Urinary bladder (tissue), 4 donors: ENCODE data around the gene FAM180A. TPM values are rescaled to one million over a fixed set of nuclear protein-coding genes. Genes with fewer than 3 reads are reported as not detected.

Experiments used
- DNase-seq: peaks from one replicate; pipeline ENCODE4 v3.0.0-alpha.2; 2015; ENCODE audit errors: extremely low spot score
- H3K27ac ChIP-seq: one replicate; pipeline ENCODE4 v1.5.1; 2013; ENCODE audit warnings: low read depth, mild to moderate bottlenecking, moderate library complexity
- H3K36me3 ChIP-seq: one replicate; pipeline ENCODE4 v1.6.1; 2013; ENCODE audit warnings: mild to moderate bottlenecking, moderate library complexity; ENCODE audit not compliant: insufficient read depth
- H3K4me1 ChIP-seq: one replicate; pipeline ENCODE4 v1.6.1; 2013; ENCODE audit warnings: mild to moderate bottlenecking, moderate library complexity; ENCODE audit not compliant: insufficient read depth
- H3K4me3 ChIP-seq: one replicate; pipeline ENCODE4 v1.5.1; 2013; ENCODE audit warnings: low read depth, low read length
- WGBS: extraction: QIAGEN DNeasy Blood & Tissue Kit; methylation state at CpG from one replicate; pipeline ENCODE4 v1.1.7; 2013; 5-methylcytosine and 5-hydroxymethylcytosine counted together
- polyA plus RNA-seq: library from polyadenylated mRNA; stranded (reverse); fragments of 200-250 nt; gene quantifications from one replicate; pipeline ENCODE4 v1.2.3, GENCODE V29; 2013
- total RNA-seq: library from RNA; depleted of rRNA; stranded (reverse); fragments of >200 nt; gene quantifications from one replicate; pipeline ENCODE4 v1.2.3, GENCODE V29; 2014
- donor health status: healthy with polysubstance abuse.
- donor health status: healthy.

Gene FAM180A
- total RNA-seq (0.63 TPM), polyA plus RNA-seq (2.9 TPM)

DNA sequence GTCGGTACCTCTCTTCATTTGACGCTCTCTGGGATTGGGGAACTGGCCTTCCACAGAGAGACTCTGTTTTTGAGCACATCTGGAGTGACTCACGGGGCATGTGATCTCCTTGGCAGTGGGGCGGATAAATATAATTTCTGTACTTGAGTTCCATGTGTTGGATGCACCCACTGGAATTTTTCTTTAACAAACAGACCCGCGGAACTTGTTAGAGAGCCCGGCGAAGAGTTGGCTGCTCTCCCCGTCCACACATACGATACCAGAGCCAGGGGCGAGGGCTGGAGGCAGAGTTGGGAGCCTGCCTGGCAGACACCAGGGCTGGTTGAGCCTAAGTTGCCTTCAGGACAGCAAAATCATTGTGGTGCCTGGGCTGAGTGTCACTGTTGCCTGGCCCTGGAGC lies at the start of gene FAM180A:
FAM180A (minus strand) TSS at position 44 of the 400 bp plus-strand sequence. CDS start 233 bp downstream, outside the sequence.
- Histone ChIP-seq H3K36me3 (no peaks in the 10 kb centered on the region), H3K4me3 (no peak within 1 kb of the TSS), H3K4me1 (no peaks in the 10 kb centered on the region), H3K27ac (no peak within 1 kb of the TSS)
- DNase-seq: no peak
- WGBS: 33% methylated on average over 11 of the region's 11 CpGs

DNA sequence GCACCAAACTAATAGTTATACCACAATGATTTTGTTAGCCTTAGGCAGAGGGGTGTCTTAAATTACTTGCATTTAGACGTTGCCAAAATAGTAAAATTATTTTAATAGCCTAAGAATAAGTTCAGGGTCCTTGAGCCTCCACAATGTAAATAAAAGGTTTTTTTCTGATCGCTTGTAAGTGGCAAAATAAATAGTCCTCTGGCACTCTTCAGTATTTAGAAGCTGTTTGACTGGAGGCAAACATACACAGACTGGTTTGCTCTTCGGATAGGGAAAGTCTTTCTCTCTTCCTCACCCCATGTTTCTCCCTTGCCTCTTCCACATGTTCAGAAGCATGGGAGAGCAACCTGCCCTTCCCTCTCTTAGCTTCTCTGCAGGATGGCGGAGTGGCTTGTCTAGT lies 49.5 kb upstream of the FAM180A start:
- DNase-seq: no peak
- Histone ChIP-seq H3K36me3 (no peaks in the 10 kb centered on the region), H3K4me1 (no peaks in the 10 kb centered on the region), H3K27ac (no peak overlapping the region), H3K4me3 (no peak overlapping the region)
- WGBS: 57% methylated on average over 4 of the region's 4 CpGs

DNA sequence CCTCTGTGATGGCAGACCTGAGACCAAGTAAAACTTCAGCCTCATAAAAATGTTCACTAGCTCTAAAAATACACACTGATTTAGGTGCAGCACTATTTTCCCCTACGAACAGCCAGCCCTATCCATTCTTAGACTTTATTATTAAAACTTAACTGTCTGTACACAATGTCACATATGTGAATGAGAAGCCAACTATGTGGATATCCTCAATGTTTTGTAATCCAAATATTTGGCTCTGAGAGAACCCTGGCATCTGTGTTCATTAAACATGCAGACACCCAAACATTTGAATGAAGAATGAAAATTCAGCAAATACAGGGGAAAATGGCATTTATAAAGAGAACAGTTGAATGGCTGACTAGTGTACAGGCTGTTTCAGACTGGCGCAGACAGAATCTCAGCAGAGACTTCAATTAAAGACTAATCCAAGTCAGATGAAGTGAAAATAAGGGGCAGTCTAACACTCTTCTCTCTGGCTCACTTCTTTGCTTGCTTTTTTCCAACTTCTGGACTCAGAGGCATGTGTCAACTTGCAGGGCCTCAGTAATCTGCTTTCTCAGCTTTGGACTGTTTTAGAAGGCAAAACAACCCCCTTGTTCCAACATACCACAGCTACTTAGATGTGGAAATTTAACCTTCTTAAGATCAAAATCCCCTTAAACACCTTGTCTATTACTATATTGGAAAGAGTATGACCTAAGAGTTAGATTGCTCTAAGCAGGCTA lies 47.4 kb upstream of the FAM180A start:
- WGBS: 48% methylated on average over 2 of the region's 2 CpGs
- Histone ChIP-seq H3K4me3 (no peak overlapping the region), H3K27ac (no peak overlapping the region), H3K36me3 (no peaks in the 10 kb centered on the region), H3K4me1 (no peaks in the 10 kb centered on the region)
- no peak for DNase-seq

DNA sequence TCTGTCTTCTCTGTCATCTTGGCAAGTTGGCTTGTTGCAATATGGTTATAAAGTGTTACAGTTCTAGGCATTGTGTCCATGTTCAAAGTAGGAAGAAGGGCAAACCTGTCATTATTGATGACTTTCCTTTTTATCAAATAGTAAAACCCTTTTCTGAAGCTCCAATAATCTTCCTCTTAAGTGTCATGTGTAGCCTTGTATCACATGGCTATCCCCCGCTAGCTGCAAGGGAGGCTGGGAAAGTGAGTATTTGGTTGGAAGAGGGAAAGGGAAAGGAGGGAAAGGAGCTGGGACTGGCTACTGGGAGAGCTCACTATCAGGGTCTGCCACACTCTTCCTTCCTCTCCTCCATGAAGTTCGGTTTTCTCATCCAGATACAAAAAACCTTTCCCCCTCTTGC lies 45.2 kb upstream of the FAM180A start:
- Histone ChIP-seq H3K4me3 (no peak overlapping the region), H3K36me3 (no peaks in the 10 kb centered on the region), H3K4me1 (no peaks in the 10 kb centered on the region), H3K27ac (no peak overlapping the region)
- 96% methylated on average over 2 of the region's 2 CpGs for WGBS
- no peak for DNase-seq

DNA sequence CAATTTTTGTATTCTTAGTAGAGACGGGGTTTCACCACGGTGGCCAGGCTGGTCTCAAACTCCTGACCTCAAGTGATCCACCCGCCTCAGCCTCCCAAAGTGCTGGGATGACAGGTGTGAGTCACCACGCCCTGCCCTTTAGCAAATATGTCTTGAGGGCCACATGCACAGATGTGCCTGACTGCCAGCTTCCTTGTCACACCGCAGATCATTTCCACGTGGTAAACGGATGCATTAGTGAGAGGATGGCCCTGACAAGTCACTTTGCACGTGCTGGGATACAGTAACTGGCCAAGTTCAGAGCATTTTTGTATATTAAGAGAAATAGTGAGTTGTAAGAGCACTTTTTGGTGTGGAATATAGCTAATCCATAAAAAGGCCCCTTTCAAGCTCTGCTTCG lies 44.3 kb upstream of the FAM180A start:
- WGBS: 92% methylated on average over 9 of the region's 9 CpGs
- H3K4me3 ChIP-seq: no peak overlapping the region

DNA sequence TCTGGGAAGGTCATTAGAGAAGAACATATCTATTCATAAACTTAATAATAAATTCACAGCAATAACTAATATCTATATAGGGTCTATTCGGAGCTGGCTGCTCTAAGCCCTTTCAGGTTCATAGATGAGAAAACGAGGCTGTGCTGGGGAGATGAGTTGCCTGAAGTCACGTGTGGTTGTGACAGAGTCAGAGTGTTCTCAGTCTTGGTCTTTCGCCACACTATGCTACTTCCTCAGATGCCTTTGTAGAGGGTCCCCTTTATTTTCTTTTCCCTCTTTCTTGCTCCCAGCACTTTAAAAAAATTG lies 43.7 kb upstream of the FAM180A start:
- no peaks in the 10 kb centered on the region for H3K36me3 ChIP-seq
- H3K27ac ChIP-seq: no peak overlapping the region
- H3K4me1 ChIP-seq: no peaks in the 10 kb centered on the region
- no peak for DNase-seq
- WGBS: 72% methylated on average over 4 of the region's 4 CpGs
- H3K4me3 ChIP-seq: no peak overlapping the region

More for the DNA sequence above, 44.3 kb upstream of the FAM180A start:
- H3K4me1 ChIP-seq: no peaks in the 10 kb centered on the region
- H3K36me3 ChIP-seq: no peaks in the 10 kb centered on the region
- no peak for DNase-seq
- H3K27ac ChIP-seq: no peak overlapping the region

DNA sequence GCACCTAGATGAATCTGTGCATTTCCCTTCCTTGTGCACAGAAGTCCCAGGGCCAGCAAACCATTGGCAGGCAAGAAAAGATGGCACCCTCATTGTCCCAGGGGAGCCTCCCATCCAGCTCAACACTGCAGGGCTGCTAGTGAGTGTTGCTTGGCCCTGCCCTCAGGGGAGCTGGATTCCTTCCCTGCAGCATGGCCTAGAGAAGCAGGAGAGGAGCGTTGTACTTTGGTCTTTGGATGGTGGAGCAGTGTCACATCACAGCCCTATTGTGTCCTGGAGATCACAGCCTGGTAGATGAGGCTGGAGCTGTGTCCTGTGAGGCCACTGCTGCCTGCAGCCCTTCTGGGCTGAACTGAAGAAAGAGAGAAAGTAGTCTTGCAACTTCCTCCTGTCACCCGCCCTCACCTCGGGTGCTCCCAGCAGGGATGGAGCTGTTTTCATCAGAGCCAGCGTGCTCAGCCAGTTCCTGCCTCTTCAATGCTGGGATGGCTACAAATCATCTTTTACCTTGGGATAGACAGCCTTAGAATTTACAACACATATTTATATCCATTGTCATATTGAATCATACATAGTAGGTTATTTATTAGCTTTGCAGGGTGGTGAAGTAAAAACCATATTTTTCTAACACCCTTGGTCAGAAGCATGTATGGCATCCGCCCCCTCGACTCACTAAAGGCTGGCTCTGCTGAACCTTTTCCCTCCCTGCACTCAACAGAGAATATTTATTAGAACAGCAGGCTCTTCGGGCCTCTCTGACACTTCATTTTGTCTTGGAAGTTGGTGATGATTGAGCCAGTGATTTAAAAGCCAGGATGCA lies 43.1 kb upstream of the FAM180A start:
- Histone ChIP-seq H3K36me3 (no peaks in the 10 kb centered on the region), H3K4me1 (no peaks in the 10 kb centered on the region), H3K4me3 (no peak overlapping the region), H3K27ac (no peak overlapping the region)
- DNase-seq: no peak
- WGBS: 62% methylated on average over 7 of the region's 7 CpGs

DNA sequence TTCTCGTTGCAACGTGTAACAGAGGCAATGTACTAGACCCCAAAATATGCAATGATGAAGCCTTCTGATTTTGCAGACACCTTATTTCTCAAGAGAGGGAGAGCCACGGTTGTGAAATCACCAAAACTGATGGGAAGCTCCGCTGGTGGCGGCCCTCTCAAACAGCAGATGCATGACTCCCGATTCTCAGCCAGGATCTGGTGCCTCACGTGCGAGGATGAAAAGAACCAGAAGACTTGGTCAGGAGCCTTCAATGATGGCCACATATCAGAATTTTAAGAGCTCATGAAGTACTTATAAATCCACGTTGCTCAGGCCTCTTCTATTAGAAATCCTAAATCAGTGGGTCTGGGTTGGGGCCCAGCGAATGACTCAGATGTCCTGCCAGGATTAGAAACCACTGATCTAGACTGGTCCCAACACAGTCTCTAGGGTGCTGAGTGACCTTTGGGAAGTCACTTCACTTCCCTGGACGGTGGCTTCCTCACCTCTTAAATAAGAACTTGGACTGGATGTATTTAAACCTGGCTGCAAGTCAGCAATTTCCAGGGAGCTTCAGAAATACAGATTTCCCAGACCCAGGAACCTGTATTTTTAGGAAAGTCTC lies 41.9 kb upstream of the FAM180A start:
- 92% methylated on average over 11 of the region's 11 CpGs for WGBS
- no peak for DNase-seq
- H3K4me3 ChIP-seq: no peak overlapping the region
- H3K27ac ChIP-seq: no peak overlapping the region
- no peaks in the 10 kb centered on the region for H3K4me1 ChIP-seq
- H3K36me3 ChIP-seq: no peaks in the 10 kb centered on the region

DNA sequence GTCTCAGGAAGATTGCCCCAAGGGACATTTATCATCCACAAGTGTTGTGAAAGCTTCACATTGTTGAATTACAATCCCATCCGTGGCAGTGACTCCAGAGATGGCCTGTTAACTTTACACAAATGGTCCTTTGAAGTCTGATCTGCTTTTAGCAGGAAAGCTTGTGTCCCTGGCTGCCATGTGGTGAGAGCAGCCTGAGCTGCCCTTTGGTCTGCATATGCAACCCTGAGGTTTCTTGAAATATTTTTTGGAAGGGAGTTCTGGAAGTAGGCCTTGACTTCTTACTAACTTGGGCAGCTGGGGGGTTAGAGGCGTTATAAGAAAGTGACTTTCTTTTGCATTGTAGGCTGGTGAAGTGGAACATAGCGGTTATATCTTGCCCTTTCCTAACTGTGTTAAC lies 41.3 kb upstream of the FAM180A start:
- Histone ChIP-seq H3K4me1 (no peaks in the 10 kb centered on the region), H3K27ac (no peak overlapping the region), H3K36me3 (no peaks in the 10 kb centered on the region), H3K4me3 (no peak overlapping the region)
- DNase-seq: no peak
- 78% methylated on average over 3 of the region's 3 CpGs for WGBS

DNA sequence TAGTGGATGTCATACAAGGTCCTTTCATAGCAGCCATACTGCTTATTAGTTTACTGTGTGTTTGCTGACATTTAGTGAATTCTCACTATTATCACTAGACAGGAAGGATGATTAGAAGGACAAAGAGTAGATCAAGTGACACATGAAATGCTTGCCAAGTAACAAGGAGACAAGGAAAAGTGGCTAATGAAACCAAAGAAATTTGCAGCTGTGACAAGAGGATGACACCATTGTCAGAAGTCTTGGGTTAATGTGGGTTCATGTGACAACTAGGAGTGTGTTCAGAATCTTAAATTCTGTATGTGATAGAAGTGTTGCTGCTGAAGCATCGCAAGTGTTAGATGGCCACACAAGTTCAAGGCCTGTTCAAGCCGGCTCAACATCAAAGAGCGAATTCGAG lies 40.8 kb upstream of the FAM180A start:
- no peak for DNase-seq
- no peak overlapping the region for H3K4me3 ChIP-seq
- H3K27ac ChIP-seq: no peak overlapping the region
- H3K36me3 ChIP-seq: no peaks in the 10 kb centered on the region
- WGBS: 81% methylated on average over 4 of the region's 4 CpGs
- no peaks in the 10 kb centered on the region for H3K4me1 ChIP-seq

DNA sequence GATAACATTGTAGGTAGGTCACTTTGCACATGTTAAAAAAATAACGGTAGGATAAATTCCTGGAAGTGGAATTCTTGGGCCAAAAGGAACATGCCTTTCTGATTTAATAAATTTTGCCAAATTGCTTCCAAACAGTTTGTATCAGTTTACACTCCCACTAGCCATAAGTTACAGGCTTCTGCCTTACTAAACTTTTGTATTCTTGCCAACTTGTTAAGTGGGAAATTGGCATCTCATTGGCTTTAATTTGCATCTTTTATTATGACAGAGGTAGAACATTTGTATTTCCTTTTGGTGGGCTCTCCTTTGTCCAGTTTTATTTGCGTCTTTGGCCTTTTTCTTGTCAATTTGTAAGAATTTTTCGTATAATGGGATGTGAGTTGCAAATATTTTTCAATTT lies 38.3 kb upstream of the FAM180A start:
- no peak for DNase-seq
- Histone ChIP-seq H3K36me3 (no peaks in the 10 kb centered on the region), H3K4me3 (no peak overlapping the region), H3K27ac (no peak overlapping the region), H3K4me1 (no peaks in the 10 kb centered on the region)
- WGBS: 80% methylated on average over 3 of the region's 3 CpGs

DNA sequence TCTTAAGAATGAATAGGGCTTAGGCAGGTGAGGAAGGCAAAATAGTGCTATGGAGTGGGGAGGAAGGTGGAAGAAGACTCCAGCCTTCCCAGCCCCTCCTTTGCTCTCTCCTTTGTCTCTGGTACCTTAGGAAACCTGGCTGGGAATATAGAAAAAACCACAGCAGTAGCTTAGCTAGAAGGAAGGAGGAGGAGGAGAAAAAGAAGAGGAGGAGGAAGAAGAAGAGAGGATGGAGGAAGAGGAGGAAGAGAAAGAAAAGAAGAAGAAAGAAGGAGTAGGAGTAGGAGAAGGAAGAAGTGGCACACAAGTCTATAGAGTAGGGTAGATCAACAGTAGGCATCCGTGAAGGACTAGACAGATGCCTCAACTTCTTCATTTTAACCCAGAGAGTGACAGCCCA lies 36.5 kb upstream of the FAM180A start:
- no peak for DNase-seq

DNA sequence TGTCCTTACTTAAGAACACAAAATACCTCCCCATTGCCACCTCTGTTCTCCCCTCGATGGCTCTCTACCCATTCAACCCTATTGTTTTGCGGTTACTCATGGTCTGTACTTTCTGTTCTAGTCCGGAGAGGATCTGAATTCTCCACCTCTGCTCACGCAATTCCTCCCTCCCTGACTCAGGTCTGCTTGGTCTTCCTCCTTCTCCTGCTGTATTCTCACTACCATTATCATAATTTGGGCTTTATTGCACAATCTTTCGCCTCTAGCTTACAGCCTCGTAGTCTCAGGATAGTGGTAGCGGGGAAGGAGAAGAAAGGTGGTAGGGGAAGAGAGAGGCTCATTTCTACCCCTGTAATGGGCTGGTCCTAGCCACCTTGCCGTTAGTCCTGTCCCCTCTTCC lies 35.4 kb upstream of the FAM180A start:
- Histone ChIP-seq H3K36me3 (no peaks in the 10 kb centered on the region), H3K27ac (no peak overlapping the region), H3K4me1 (no peaks in the 10 kb centered on the region), H3K4me3 (no peak overlapping the region)
- 92% methylated on average over 8 of the region's 8 CpGs for WGBS
- no peak for DNase-seq

More for the DNA sequence above, 36.5 kb upstream of the FAM180A start:
- no peaks in the 10 kb centered on the region for H3K36me3 ChIP-seq
- H3K4me3 ChIP-seq: no peak overlapping the region
- 96% methylated on average over 1 of the region's 1 CpG for WGBS
- H3K27ac ChIP-seq: no peak overlapping the region
- no peaks in the 10 kb centered on the region for H3K4me1 ChIP-seq

DNA sequence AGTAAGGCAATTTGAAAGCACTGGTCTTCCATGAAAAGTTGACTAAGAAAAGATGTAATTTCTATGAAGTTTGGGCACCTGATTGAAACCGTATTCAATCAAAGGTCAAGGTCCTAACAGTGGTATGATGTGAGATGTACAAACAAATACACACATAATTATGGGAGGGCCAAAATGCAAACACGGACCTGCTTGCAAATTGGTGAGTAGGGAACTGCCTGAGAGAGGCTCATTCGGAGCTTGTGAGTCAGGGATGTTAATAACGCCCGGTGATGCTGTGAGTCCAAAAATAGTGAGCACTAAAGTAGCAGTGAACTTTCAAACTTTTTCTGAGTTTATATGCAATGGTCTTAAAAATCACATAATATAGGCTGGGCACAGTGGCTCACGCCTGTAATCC lies 34.2 kb upstream of the FAM180A start:
- 92% methylated on average over 6 of the region's 6 CpGs for WGBS
- no peak overlapping the region for H3K27ac ChIP-seq
- no peaks in the 10 kb centered on the region for H3K36me3 ChIP-seq
- no peak for DNase-seq
- H3K4me1 ChIP-seq: no peaks in the 10 kb centered on the region
- H3K4me3 ChIP-seq: no peak overlapping the region
